H1 (cell line): ENCODE results near the gene MAGI2. TPM values are rescaled to one million over a fixed set of nuclear protein-coding genes. Genes with fewer than 3 reads are reported as not detected.

Source experiments
- CTCF ChIA-PET: fragments of 300-600 bp; sonication (Branson Sonifier 250); formaldehyde crosslinking; loops from one replicate; lab custom pipeline; 2021; ENCODE audit not compliant: partially characterized antibody; lab: Charles Lee
- POLR2A ChIA-PET: fragments of 300-600 bp; sonication (Branson Sonifier 250); formaldehyde crosslinking; loops from one replicate; lab custom pipeline; 2021; ENCODE audit warnings: inconsistent platforms; ENCODE audit not compliant: partially characterized antibody; lab: Charles Lee
- DNase-seq, 2 experiments: peaks; one replicate each; pipeline versions ENCODE4 v3.0.0 to v3.0.0-alpha.2; 2010 to 2022; ENCODE audit warnings: low spot score in 2 of 2, low read depth in 1 of 2, mixed read lengths in 1 of 2
- FAIRE-seq: peaks from 2 replicates; lab custom pipeline; 2011; peaks lifted over from hg19 to GRCh38; lab: Jason Lieb, UNC
- H2AFZ ChIP-seq: 2 replicates; pipeline ENCODE4 v1.8.1; 2012; ENCODE audit warnings: low read length, inconsistent platforms
- H2AK5ac ChIP-seq: 2 replicates; pipeline ENCODE4 v1.6.1; 2013; ENCODE audit warnings: low read depth, low read length
- H2BK120ac ChIP-seq: replicated peaks from 2 replicates; pipeline ENCODE3; 2013; ENCODE audit warnings: low read depth, low read length, inconsistent platforms
- H2BK12ac ChIP-seq: 2 replicates; pipeline ENCODE4 v1.6.1; 2013; ENCODE audit warnings: low read depth, low read length
- H2BK15ac ChIP-seq: 2 replicates; pipeline ENCODE4 v1.6.1; 2013; ENCODE audit warnings: low read length
- H2BK20ac ChIP-seq: 2 replicates; pipeline ENCODE4 v1.6.1; 2013; ENCODE audit warnings: low read length
- H2BK5ac ChIP-seq: 2 replicates; pipeline ENCODE4 v1.6.1; 2013; ENCODE audit warnings: low read depth, low read length
- H3K14ac ChIP-seq: 2 replicates; pipeline ENCODE4 v1.6.1; 2013; ENCODE audit warnings: inconsistent platforms; ENCODE audit not compliant: insufficient read length
- H3K18ac ChIP-seq: 2 replicates; pipeline ENCODE4 v1.6.1; 2013; ENCODE audit warnings: low read length; ENCODE audit errors: extremely low read depth
- H3K23ac ChIP-seq: 2 replicates; pipeline ENCODE4 v1.6.1; 2013; ENCODE audit warnings: inconsistent platforms; ENCODE audit not compliant: insufficient read length
- H3K23me2 ChIP-seq: 2 replicates; pipeline ENCODE4 v1.6.1; 2013; ENCODE audit warnings: low read depth, low read length
- H3K27ac ChIP-seq: 2 replicates; pipeline ENCODE4 v1.6.1; 2011; ENCODE audit warnings: low read depth, low read length, inconsistent platforms
- H3K27me3 ChIP-seq, 4 experiments: replicated peaks in 1 of 4; 1 replicate in 1 of 4; 2 replicates in 3 of 4; pipeline versions ENCODE4 v1.6.1 to v1.8.1; 2011 to 2013; ENCODE audit warnings: low read length in 3 of 4, mild to moderate bottlenecking in 3 of 4, inconsistent platforms in 2 of 4, mixed read lengths in 2 of 4, moderate library complexity in 1 of 4; ENCODE audit not compliant: control insufficient read depth in 3 of 4, insufficient read depth in 3 of 4; ENCODE audit errors: extremely low read depth in 1 of 4
- H3K36me3 ChIP-seq, 4 experiments: 2 replicates each; pipeline versions ENCODE4 v1.6.1 to v1.8.1; 2011 to 2013; ENCODE audit warnings: mild to moderate bottlenecking in 4 of 4, low read length in 3 of 4, moderate library complexity in 2 of 4, control low read depth in 1 of 4, inconsistent platforms in 1 of 4; ENCODE audit not compliant: insufficient read depth in 4 of 4, control insufficient read depth in 2 of 4
- H3K4ac ChIP-seq: replicated peaks from 2 replicates; pipeline ENCODE3; 2013; ENCODE audit warnings: low read length, low read depth, mixed read lengths, inconsistent platforms; ENCODE audit not compliant: insufficient read length
- H3K4me1 ChIP-seq, 4 experiments: replicated peaks in 1 of 4; 1 replicate in 1 of 4; 2 replicates in 3 of 4; pipeline versions ENCODE4 v1.6.1 to v1.8.1; 2011 to 2013; ENCODE audit warnings: low read length in 3 of 4, inconsistent platforms in 2 of 4, mixed read lengths in 1 of 4; ENCODE audit not compliant: insufficient read depth in 4 of 4, control insufficient read depth in 3 of 4
- H3K4me2 ChIP-seq, 2 experiments: 2 replicates each; pipeline versions ENCODE4 v1.6.1 to v1.8.1; 2011 to 2013; ENCODE audit warnings: low read depth in 2 of 2, low read length in 2 of 2, control low read depth in 1 of 2, inconsistent platforms in 1 of 2, mild to moderate bottlenecking in 1 of 2; ENCODE audit not compliant: insufficient read depth in 1 of 2
- H3K4me3 ChIP-seq, 4 experiments: fragments of 200-600, 300-600 bp in 1 of 4; sonication (generic), shearing (Covaris generic), sonication (Bioruptor Twin) in 1 of 4; 2 replicates each; pipeline versions ENCODE4 v1.5.1 to v1.8.1; 2011 to 2016; ENCODE audit warnings: low read length in 4 of 4, low read depth in 3 of 4, control low read depth in 2 of 4, inconsistent platforms in 2 of 4, mild to moderate bottlenecking in 2 of 4, mixed read lengths in 1 of 4, moderate library complexity in 1 of 4; ENCODE audit not compliant: insufficient read depth in 2 of 4; ENCODE audit errors: extremely low read depth in 1 of 4
- H3K56ac ChIP-seq: replicated peaks from 2 replicates; pipeline ENCODE3; 2013; ENCODE audit warnings: low read depth, mild to moderate bottlenecking, mixed read lengths, low read length, inconsistent platforms; ENCODE audit not compliant: insufficient read length
- H3K79me1 ChIP-seq: 2 replicates; pipeline ENCODE4 v1.6.1; 2013; ENCODE audit warnings: low read depth, low read length, control low read depth
- H3K79me2 ChIP-seq, 2 experiments: 2 replicates each; pipeline versions ENCODE4 v1.6.1 to v1.8.1; 2012 to 2013; ENCODE audit warnings: low read length in 2 of 2, mild to moderate bottlenecking in 2 of 2, inconsistent platforms in 1 of 2; ENCODE audit not compliant: insufficient read depth in 2 of 2, control insufficient read depth in 1 of 2
- H3K9ac ChIP-seq, 4 experiments: replicated peaks in 1 of 4; 1 replicate in 1 of 4; 2 replicates in 3 of 4; pipeline versions ENCODE4 v1.6.1 to v1.8.1; 2011 to 2013; ENCODE audit warnings: low read depth in 3 of 4, low read length in 3 of 4, control low read depth in 2 of 4, mild to moderate bottlenecking in 2 of 4, moderate library complexity in 2 of 4, inconsistent platforms in 1 of 4; ENCODE audit errors: extremely low read depth in 1 of 4
- H3K9me3 ChIP-seq, 2 experiments: 2 replicates each; pipeline versions ENCODE4 v1.6.1 to v1.8.1; 2012 to 2013; ENCODE audit warnings: mild to moderate bottlenecking in 2 of 2, moderate library complexity in 2 of 2, control low read depth in 1 of 2, inconsistent platforms in 1 of 2, low read depth in 1 of 2, low read length in 1 of 2, mixed read lengths in 1 of 2; ENCODE audit not compliant: insufficient read depth in 2 of 2
- H4K20me1 ChIP-seq, 2 experiments: replicated peaks in 1 of 2; 2 replicates each; pipeline versions ENCODE3 to v1.8.1; 2011 to 2013; ENCODE audit warnings: inconsistent platforms in 2 of 2, low read length in 2 of 2, mild to moderate bottlenecking in 1 of 2; ENCODE audit not compliant: insufficient read depth in 2 of 2, control insufficient read depth in 1 of 2
- H4K5ac ChIP-seq: 2 replicates; pipeline ENCODE4 v1.6.1; 2013; ENCODE audit warnings: low read length, low read depth, mixed read lengths, inconsistent platforms; ENCODE audit not compliant: insufficient read length
- H4K8ac ChIP-seq: 2 replicates; pipeline ENCODE4 v1.8.0; 2013; ENCODE audit warnings: mild to moderate bottlenecking, moderate library complexity, low read length, inconsistent platforms; ENCODE audit not compliant: insufficient read depth; ENCODE audit errors: extremely low read depth
- H4K91ac ChIP-seq: replicated peaks from 2 replicates; pipeline ENCODE3; 2013; ENCODE audit warnings: low read length, mixed read lengths, inconsistent platforms; ENCODE audit not compliant: insufficient read length
- EGR1 ChIP-seq: IDR thresholded peaks from 2 replicates; pipeline ENCODE4 v1.6.1; 2011; ENCODE audit warnings: low read depth, low read length, borderline replicate concordance
- TEAD4 ChIP-seq: IDR thresholded peaks from 2 replicates; pipeline ENCODE4 v1.6.1; 2012; ENCODE audit warnings: low read depth, low read length, inconsistent platforms, mixed read lengths
- WGBS, 2 experiments: shearing (Covaris generic) in 1 of 2; methylation state at CpG; one replicate each; pipeline versions ENCODE4 v1.1.6 to v1.1.7; 2013 to 2015; ENCODE audit warnings: low lambda C conversion rate in 2 of 2, mixed read lengths in 2 of 2, inconsistent platforms in 1 of 2, low coverage in 1 of 2, missing lambda C conversion rate in 1 of 2; ENCODE audit not compliant: insufficient replicate concordance in 2 of 2, insufficient coverage in 1 of 2, insufficient read length in 1 of 2; ENCODE audit errors: extremely low coverage in 1 of 2, missing lambda C conversion rate in 1 of 2; 5-methylcytosine and 5-hydroxymethylcytosine counted together
- polyA plus RNA-seq, 7 experiments: library from polyadenylated mRNA; depleted of rRNA in 3 of 7; stranded (reverse) in 5 of 7; unstranded in 2 of 7; fragments of >200 nt in 5 of 7; fragments of 200-250 nt in 2 of 7; gene quantifications; 1 replicate in 5 of 7; 2 replicates in 1 of 7; 4 replicates in 1 of 7; pipeline versions ENCODE4 v1.2.1 to v1.2.3, GENCODE V29; 2011 to 2013; ENCODE audit warnings: missing spikeins in 2 of 7, mixed read lengths in 2 of 7
- total RNA-seq: library from RNA; stranded (reverse); fragmentation: NEBNext Ultra II Directional; extraction: Animal tissue kit (Norgen Biotek cat#: 25700); gene quantifications from 2 replicates; pipeline ENCODE4 v1.2.1, GENCODE V29; 2021

Gene MAGI2
- total and polyA plus RNA-seq, 2 of the 8 experiments (the other 6 are each of a cell fraction or from before 2014, with no cell fraction given), result 6.0 to 27.3 TPM

- Histone ChIP-seq H2BK120ac (no peak overlapping the region), H4K91ac (no peak overlapping the region), H3K36me3 (peaks cover 0 to 3% (median 2%) of the 10 kb centered on the region in 4 experiments; a peak in 3 of 8 replicates), H3K4me2 (no peak overlapping the region), H3K79me1 (0 out of 2 replicates have a peak, but pooled peaks cover 2% of the 10 kb centered on the region), H3K14ac (no peak overlapping the region), H3K9ac (no peak overlapping the region), H3K4me3 (no peak overlapping the region), H3K79me2 (no peaks in the 10 kb centered on the region), H3K9me3 (no peaks in the 10 kb centered on the region), H3K4ac (no peak overlapping the region), H3K23ac (no peak overlapping the region), H3K56ac (no peak overlapping the region), H2BK5ac (no peak overlapping the region), H2BK20ac (no peak overlapping the region), H2AFZ (no peak overlapping the region), H2BK12ac (no peak overlapping the region), H4K8ac (no peak overlapping the region), H3K27me3 (no peaks in the 10 kb centered on the region), H3K4me1 (peaks cover 5 to 16% (median 13%) of the 10 kb centered on the region in 4 experiments), H4K5ac (no peak overlapping the region), H3K27ac (no peak overlapping the region), H4K20me1 (no peaks in the 10 kb centered on the region), H2BK15ac (no peak overlapping the region), H3K18ac (no peak overlapping the region), H3K23me2 (no peaks in the 10 kb centered on the region), H2AK5ac (no peak overlapping the region)
- DNase-seq, result no peak
- 84% methylated on average over 1 of the region's 1 CpG; no CpG with 5 or more reads in 1 of the 2 experiments for WGBS, 2 experiments
- CTCF ChIA-PET, result interaction anchor here (1.6 kb wide), 2 partner anchors 14 to 30 kb away, joined by 3 to 5 read pairs; no protein-coding TSS in a partner anchor
- no peak for FAIRE-seq
- POLR2A ChIA-PET, result no interaction called here
- no peak for TF ChIP-seq TEAD4
- no peak for TF ChIP-seq EGR1
These were observed 1289.0 kb downstream of the MAGI2 start for GRCh38 chr7:78164459-78164858.
